Measurements from ENCODE around the gene CAPN6. TPM values are rescaled to one million over a fixed set of nuclear protein-coding genes. Genes with fewer than 3 reads are reported as not detected.

The CAPN6 gene, protein sequence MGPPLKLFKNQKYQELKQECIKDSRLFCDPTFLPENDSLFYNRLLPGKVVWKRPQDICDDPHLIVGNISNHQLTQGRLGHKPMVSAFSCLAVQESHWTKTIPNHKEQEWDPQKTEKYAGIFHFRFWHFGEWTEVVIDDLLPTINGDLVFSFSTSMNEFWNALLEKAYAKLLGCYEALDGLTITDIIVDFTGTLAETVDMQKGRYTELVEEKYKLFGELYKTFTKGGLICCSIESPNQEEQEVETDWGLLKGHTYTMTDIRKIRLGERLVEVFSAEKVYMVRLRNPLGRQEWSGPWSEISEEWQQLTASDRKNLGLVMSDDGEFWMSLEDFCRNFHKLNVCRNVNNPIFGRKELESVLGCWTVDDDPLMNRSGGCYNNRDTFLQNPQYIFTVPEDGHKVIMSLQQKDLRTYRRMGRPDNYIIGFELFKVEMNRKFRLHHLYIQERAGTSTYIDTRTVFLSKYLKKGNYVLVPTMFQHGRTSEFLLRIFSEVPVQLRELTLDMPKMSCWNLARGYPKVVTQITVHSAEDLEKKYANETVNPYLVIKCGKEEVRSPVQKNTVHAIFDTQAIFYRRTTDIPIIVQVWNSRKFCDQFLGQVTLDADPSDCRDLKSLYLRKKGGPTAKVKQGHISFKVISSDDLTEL
- not detected for total RNA-seq
- total RNA-seq (2013) = 0.09 TPM

DNA sequence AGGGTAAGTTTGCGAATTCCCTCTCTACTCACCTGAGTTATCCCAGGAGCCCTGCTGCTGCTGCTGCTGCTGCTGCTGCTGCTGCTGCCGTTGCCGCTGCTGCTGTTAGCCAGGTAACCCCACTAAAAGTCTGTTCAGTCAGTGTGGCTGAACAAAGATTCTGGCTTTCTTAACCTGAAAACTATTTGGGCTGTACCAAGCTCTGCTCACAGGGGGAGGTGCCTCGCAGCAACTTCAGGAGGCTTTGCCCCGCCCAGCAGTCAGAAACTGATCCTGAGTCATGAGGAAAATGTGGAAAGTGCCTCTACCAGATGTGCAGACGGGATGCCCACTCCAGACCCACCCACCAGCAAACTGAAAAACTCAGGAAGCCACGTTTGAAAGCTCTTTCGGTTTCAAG is at the start of gene CAPN6:
Gene CAPN6, minus strand, starts transcription at position 145 of the 400 bp plus-strand sequence. CDS start 6,547 bp downstream, outside the sequence.
- intact Hi-C loops (cut with micrococcal nuclease) = no loop called here
- no peaks in the 10 kb centered on the region for H3K9me3 ChIP-seq (ENCODE audit: control insufficient read depth, insufficient read depth, low read length)
- Mint-ChIP-seq H3K27ac (no peak within 1 kb of the TSS), H3K36me3 (no peaks in the 10 kb centered on the region), H3K4me3 (no peak within 1 kb of the TSS), H3K9me3 (peaks cover 0 to 1% of the 10 kb centered on the region in 2 donors), H3K27me3 (ENCODE audit: low read depth in 2 of 2) (peaks cover 0 to 16% of the 10 kb centered on the region in 2 donors), H3K4me1 (no peaks in the 10 kb centered on the region)
- WGBS (ENCODE audit: insufficient coverage) = 78% methylated on average over 4 of the region's 8 CpGs
- no peak for ATAC-seq
- no peaks in the 10 kb centered on the region for H3K4me1 ChIP-seq (ENCODE audit: control insufficient read depth, insufficient read depth, low read length)
- no peak for DNase-seq
- no peaks in the 10 kb centered on the region for H3K27me3 ChIP-seq (ENCODE audit: control insufficient read depth, insufficient read depth, low read length)
- TF ChIP-seq, protein P1, sequence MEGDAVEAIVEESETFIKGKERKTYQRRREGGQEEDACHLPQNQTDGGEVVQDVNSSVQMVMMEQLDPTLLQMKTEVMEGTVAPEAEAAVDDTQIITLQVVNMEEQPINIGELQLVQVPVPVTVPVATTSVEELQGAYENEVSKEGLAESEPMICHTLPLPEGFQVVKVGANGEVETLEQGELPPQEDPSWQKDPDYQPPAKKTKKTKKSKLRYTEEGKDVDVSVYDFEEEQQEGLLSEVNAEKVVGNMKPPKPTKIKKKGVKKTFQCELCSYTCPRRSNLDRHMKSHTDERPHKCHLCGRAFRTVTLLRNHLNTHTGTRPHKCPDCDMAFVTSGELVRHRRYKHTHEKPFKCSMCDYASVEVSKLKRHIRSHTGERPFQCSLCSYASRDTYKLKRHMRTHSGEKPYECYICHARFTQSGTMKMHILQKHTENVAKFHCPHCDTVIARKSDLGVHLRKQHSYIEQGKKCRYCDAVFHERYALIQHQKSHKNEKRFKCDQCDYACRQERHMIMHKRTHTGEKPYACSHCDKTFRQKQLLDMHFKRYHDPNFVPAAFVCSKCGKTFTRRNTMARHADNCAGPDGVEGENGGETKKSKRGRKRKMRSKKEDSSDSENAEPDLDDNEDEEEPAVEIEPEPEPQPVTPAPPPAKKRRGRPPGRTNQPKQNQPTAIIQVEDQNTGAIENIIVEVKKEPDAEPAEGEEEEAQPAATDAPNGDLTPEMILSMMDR (IDR thresholded peaks at IDR 0.05) = no peak
- H3K36me3 ChIP-seq (ENCODE audit: control insufficient read depth, insufficient read depth, low read length) = no peaks in the 10 kb centered on the region
- H3K4me3 ChIP-seq (ENCODE audit: low read length) = no peak within 1 kb of the TSS
- H3K27ac ChIP-seq (ENCODE audit: low read length) = no peak within 1 kb of the TSS

DNA sequence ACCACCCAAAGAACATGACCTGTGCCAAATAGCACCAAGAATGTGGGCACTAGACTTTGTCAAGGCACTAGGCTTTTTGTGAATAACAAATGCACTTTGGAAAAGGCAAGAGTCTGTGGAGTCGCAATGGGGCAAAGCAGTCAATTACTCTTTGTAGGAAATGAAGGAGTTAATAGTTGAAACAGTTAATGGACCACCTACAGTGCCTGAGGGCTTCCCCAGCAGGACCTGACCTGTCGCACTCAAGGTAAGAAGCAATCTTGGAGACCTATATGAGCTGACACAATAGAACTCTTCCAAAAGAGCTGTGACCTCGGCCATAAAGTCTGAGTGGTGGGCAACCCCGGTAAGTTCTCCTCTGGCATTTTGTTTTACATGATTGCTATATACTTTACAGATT is 49.2 kb upstream of the CAPN6 start:
- no peaks in the 10 kb centered on the region for H3K4me1 Mint-ChIP-seq
- no peak overlapping the region for H3K4me3 Mint-ChIP-seq

DNA sequence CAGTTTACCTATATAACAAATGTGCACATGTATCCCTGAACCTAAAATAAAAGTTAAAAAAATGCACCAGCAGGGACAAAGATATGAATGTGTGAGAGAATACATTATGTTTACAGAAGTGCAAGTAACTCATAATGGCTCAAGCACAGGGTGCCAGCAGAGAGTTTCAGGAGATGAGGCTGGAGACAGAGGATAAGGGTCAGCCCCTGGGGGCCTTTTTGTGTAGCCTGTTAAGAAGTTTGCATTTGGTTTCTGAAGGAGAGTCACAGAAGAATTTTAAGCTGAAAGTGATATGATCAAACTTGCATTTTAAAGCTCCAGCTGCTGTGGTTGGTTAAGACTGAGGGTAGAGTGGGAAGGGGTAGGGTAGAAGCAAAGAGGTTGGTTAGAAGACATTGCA is 48.6 kb upstream of the CAPN6 start:
- no peaks in the 10 kb centered on the region for H3K4me1 Mint-ChIP-seq
- intact Hi-C loops (cut with micrococcal nuclease) = no loop called here

More for the DNA sequence above, 49.2 kb upstream of the CAPN6 start:
- Histone ChIP-seq H3K4me3 (ENCODE audit: low read length) (no peak overlapping the region), H3K36me3 (ENCODE audit: control insufficient read depth, insufficient read depth, low read length) (no peaks in the 10 kb centered on the region), H3K27ac (ENCODE audit: low read length) (no peak overlapping the region), H3K27me3 (ENCODE audit: control insufficient read depth, insufficient read depth, low read length) (no peaks in the 10 kb centered on the region), H3K4me1 (ENCODE audit: control insufficient read depth, insufficient read depth, low read length) (no peaks in the 10 kb centered on the region), H3K9me3 (ENCODE audit: control insufficient read depth, insufficient read depth, low read length) (no peaks in the 10 kb centered on the region)
- Mint-ChIP-seq H3K9me3 (peaks cover 0 to 3% of the 10 kb centered on the region in 2 donors), H3K27ac (no peak overlapping the region), H3K27me3 (ENCODE audit: low read depth in 2 of 2) (no peaks in the 10 kb centered on the region), H3K36me3 (no peaks in the 10 kb centered on the region)
- TF ChIP-seq, protein P1 (IDR thresholded peaks at IDR 0.05) = no peak
- WGBS (ENCODE audit: insufficient coverage) = 65% methylated on average over 4 of the region's 4 CpGs
- intact Hi-C loops (cut with micrococcal nuclease) = no loop called here
- ATAC-seq (no peak), DNase-seq (no peak)

More for the DNA sequence above, 48.6 kb upstream of the CAPN6 start:
- Mint-ChIP-seq H3K9me3 (peaks cover 0 to 3% of the 10 kb centered on the region in 2 donors), H3K27me3 (ENCODE audit: low read depth in 2 of 2) (no peaks in the 10 kb centered on the region), H3K27ac (no peak overlapping the region), H3K36me3 (no peaks in the 10 kb centered on the region), H3K4me3 (no peak overlapping the region)
- Histone ChIP-seq H3K4me3 (ENCODE audit: low read length) (no peak overlapping the region), H3K27ac (ENCODE audit: low read length) (no peak overlapping the region), H3K27me3 (ENCODE audit: control insufficient read depth, insufficient read depth, low read length) (no peaks in the 10 kb centered on the region), H3K9me3 (ENCODE audit: control insufficient read depth, insufficient read depth, low read length) (no peaks in the 10 kb centered on the region), H3K4me1 (ENCODE audit: control insufficient read depth, insufficient read depth, low read length) (no peaks in the 10 kb centered on the region), H3K36me3 (ENCODE audit: control insufficient read depth, insufficient read depth, low read length) (no peaks in the 10 kb centered on the region)
- ATAC-seq = no peak
- no peak for DNase-seq
- TF ChIP-seq, protein P1 (IDR thresholded peaks at IDR 0.05) = no peak

Data from natural killer cell (primary cell).